SK-N-SH (cell line): Measurements from ENCODE around the gene KCNE3. TPM values are rescaled to one million over a fixed set of nuclear protein-coding genes. Genes with fewer than 3 reads are reported as not detected.
"Not testable (repeated sequence)": the region's sequence is repeated elsewhere in the genome, so short reads cannot be mapped to it uniquely, and the experiment has no call there.

Source experiments
- CTCF ChIA-PET: fragments of 300-600, 350-600 bp; formaldehyde crosslinking; extraction: SDS; loops from one replicate; lab custom pipeline; 2021; lab: Yijun Ruan, JAX
- POLR2A ChIA-PET: fragments of 350-600 bp; sonication (Branson Sonifier 250); formaldehyde crosslinking; extraction: SDS; loops from one replicate; lab custom pipeline; 2020; ENCODE audit warnings: antibody characterized with exemption, inconsistent platforms; lab: Yijun Ruan, JAX
- DNase-seq: peaks from one replicate; pipeline ENCODE4 v3.0.0; 2012
- H2AFZ ChIP-seq: fragments of 200-600 bp; sonication (generic); 2 replicates; pipeline ENCODE4 v1.8.1; 2016; ENCODE audit warnings: antibody characterized with exemption, mild to moderate bottlenecking, low read depth
- H3F3A ChIP-seq: fragments of 200-600 bp; sonication (generic); replicated peaks from 2 replicates; pipeline ENCODE3; 2016; ENCODE audit warnings: antibody characterized with exemption, mild to moderate bottlenecking; ENCODE audit not compliant: insufficient read depth
- H3K27ac ChIP-seq, 2 experiments: fragments of 200-500 bp in 1 of 2; fragments of 200-600 bp in 1 of 2; sonication (Bioruptor generic) in 1 of 2; sonication (generic), shearing (Covaris generic) in 1 of 2; 2 replicates each; pipeline versions ENCODE4 v1.5.1 to v1.6.1; 2014 to 2016; ENCODE audit warnings: low read depth in 2 of 2, inconsistent platforms in 1 of 2, low read length in 1 of 2, mild to moderate bottlenecking in 1 of 2, mixed read lengths in 1 of 2
- H3K27me3 ChIP-seq: fragments of 200-600 bp; sonication (generic), shearing (Covaris generic); 2 replicates; pipeline ENCODE4 v1.6.1; 2016; ENCODE audit warnings: mixed run types; ENCODE audit not compliant: insufficient read depth
- H3K36me3 ChIP-seq, 2 experiments: fragments of 200-500 bp in 1 of 2; fragments of 200-600 bp in 1 of 2; sonication (Bioruptor generic) in 1 of 2; sonication (generic) in 1 of 2; replicated peaks in 1 of 2; 2 replicates each; pipeline versions ENCODE3 to v1.5.1; 2014 to 2016; ENCODE audit warnings: low read length in 1 of 2, mild to moderate bottlenecking in 1 of 2; ENCODE audit not compliant: insufficient read depth in 2 of 2, control insufficient read depth in 1 of 2
- H3K4me1 ChIP-seq, 2 experiments: fragments of 200-500 bp in 1 of 2; fragments of 200-600 bp in 1 of 2; sonication (Bioruptor generic) in 1 of 2; sonication (generic), shearing (Covaris generic) in 1 of 2; 2 replicates each; pipeline versions ENCODE4 v1.5.1 to v1.6.1; 2014 to 2016; ENCODE audit warnings: low read depth in 1 of 2, low read length in 1 of 2, mixed run types in 1 of 2; ENCODE audit not compliant: insufficient read depth in 2 of 2, control insufficient read depth in 1 of 2
- H3K4me2 ChIP-seq: fragments of 200-600 bp; sonication (generic), shearing (Covaris generic); 2 replicates; pipeline ENCODE4 v1.6.1; 2017; ENCODE audit warnings: mixed run types
- H3K4me3 ChIP-seq, 2 experiments: fragments of 200-500 bp in 1 of 2; fragments of 200-600 bp in 1 of 2; sonication (Bioruptor generic) in 1 of 2; sonication (generic), shearing (Covaris generic) in 1 of 2; 2 replicates each; pipeline versions ENCODE4 v1.5.1 to v1.8.1; 2014 to 2016; ENCODE audit warnings: low read depth in 2 of 2, inconsistent platforms in 1 of 2, low read length in 1 of 2, mild to moderate bottlenecking in 1 of 2, mixed read lengths in 1 of 2, moderate library complexity in 1 of 2
- H3K79me2 ChIP-seq: fragments of 200-600 bp; sonication (generic); 2 replicates; pipeline ENCODE4 v1.8.1; 2017; ENCODE audit warnings: mild to moderate bottlenecking; ENCODE audit not compliant: insufficient read depth
- H3K9ac ChIP-seq: fragments of 200-600 bp; sonication (generic); 2 replicates; pipeline ENCODE4 v1.6.1; 2017; ENCODE audit warnings: mixed run types
- H3K9me2 ChIP-seq: fragments of 200-600 bp; sonication (generic); 2 replicates; pipeline ENCODE4 v1.6.1; 2017; ENCODE audit warnings: mixed run types
- H3K9me3 ChIP-seq: fragments of 200-600 bp; sonication (generic); 2 replicates; pipeline ENCODE4 v1.6.1; 2017; ENCODE audit warnings: mixed run types, mild to moderate bottlenecking, moderate library complexity
- H4K20me1 ChIP-seq: fragments of 200-600 bp; sonication (generic); 2 replicates; pipeline ENCODE4 v1.6.1; 2017; ENCODE audit warnings: mild to moderate bottlenecking, mixed run types; ENCODE audit not compliant: insufficient read depth
- FOSL2 ChIP-seq: IDR thresholded peaks from 2 replicates; pipeline ENCODE4 v1.4.0; 2012; ENCODE audit warnings: low read depth, mild to moderate bottlenecking, moderate library complexity, borderline replicate concordance
- GABPA ChIP-seq: IDR thresholded peaks from 2 replicates; pipeline ENCODE4 v1.4.0; 2012; ENCODE audit warnings: low read depth, mild to moderate bottlenecking
- MEF2A ChIP-seq: IDR thresholded peaks from 2 replicates; pipeline ENCODE4 v1.4.0; 2012; ENCODE audit warnings: low read depth, borderline replicate concordance
- MXI1 ChIP-seq: IDR thresholded peaks from 2 replicates; pipeline ENCODE4 v1.6.1; 2012; ENCODE audit warnings: mild to moderate bottlenecking, low read depth, low read length, improper control_type of control experiment
- POLR2AphosphoS5 ChIP-seq: IDR thresholded peaks from 2 replicates; pipeline ENCODE4 v1.6.1; 2012; ENCODE audit warnings: low read depth, low read length
- RAD21 ChIP-seq: IDR thresholded peaks from 2 replicates; pipeline ENCODE4 v1.6.1; 2012; ENCODE audit warnings: mild to moderate bottlenecking, low read length
- RFX5 ChIP-seq: IDR thresholded peaks from 2 replicates; pipeline ENCODE4 v1.6.1; 2012; ENCODE audit warnings: mild to moderate bottlenecking, improper control_type of control experiment, low read length
- SMC3 ChIP-seq: IDR thresholded peaks from 2 replicates; pipeline ENCODE4 v1.6.1; 2012; ENCODE audit warnings: low read depth, low read length, improper control_type of control experiment
- TAF1 ChIP-seq: IDR thresholded peaks from 2 replicates; pipeline ENCODE4 v1.6.1; 2012; ENCODE audit warnings: low read depth, mild to moderate bottlenecking, low read length, moderate library complexity, borderline replicate concordance
- YY1 ChIP-seq: IDR thresholded peaks from 2 replicates; pipeline ENCODE4 v1.4.0; 2012; ENCODE audit warnings: low read depth, mild to moderate bottlenecking
- WGBS: methylation state at CpG from one replicate; pipeline ENCODE4 v1.1.6; 2017; ENCODE audit warnings: low lambda C conversion rate; 5-methylcytosine and 5-hydroxymethylcytosine counted together
- polyA plus RNA-seq, 3 experiments: library from polyadenylated mRNA; depleted of rRNA; stranded (reverse); fragments of >200 nt; gene quantifications; 2 replicates each; pipeline ENCODE4 v1.2.3, GENCODE V29; 2012
- TF ChIP-seq, protein P1 (sequence below): IDR thresholded peaks from 2 replicates; pipeline ENCODE4 v1.6.1; 2012; ENCODE audit warnings: mild to moderate bottlenecking, low read depth, low read length, moderate library complexity
- TF ChIP-seq, protein P2 (sequence below): IDR thresholded peaks from 2 replicates; pipeline ENCODE4 v1.4.0; 2012; ENCODE audit warnings: low read depth
- TF ChIP-seq, protein P3 (sequence below): fragments of 150-350 bp; IDR thresholded peaks from 2 replicates; pipeline ENCODE4 v1.6.1; 2017; ENCODE audit warnings: antibody characterized with exemption, low read length, low read depth, borderline replicate concordance
- TF ChIP-seq, protein P4 (sequence below): fragments of 200-600 bp; sonication (generic); IDR thresholded peaks from 2 replicates; pipeline ENCODE4 v1.6.1; 2017; ENCODE audit warnings: antibody characterized with exemption, mild to moderate bottlenecking, moderate library complexity

KCNE3 gene
- polyA plus RNA-seq, 1 of the 3 experiments (the other 2 are of a cell fraction): not detected

DNA sequence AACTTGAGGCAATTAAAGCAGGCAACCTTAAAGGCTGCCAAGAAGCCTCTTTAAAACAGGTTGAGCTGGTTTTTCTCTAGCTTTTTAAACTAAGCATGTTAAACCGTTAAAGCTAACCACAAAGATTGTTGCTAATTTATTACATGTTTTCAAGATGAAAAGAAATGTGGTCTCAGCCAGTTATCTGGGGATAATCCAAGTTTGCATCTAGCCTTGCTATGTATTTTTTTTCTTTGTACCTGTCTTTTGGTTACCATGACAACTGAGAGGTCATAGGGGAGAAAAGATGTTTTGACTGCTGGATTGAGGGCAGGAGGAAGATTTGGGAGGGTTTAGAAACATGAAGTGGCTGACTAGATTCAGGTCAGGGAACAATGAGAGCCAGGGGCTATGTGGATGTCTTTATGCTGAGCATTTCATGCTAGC lies 50.0 kb downstream of the KCNE3 start:
- Histone ChIP-seq H4K20me1 (no peaks in the 10 kb centered on the region), H3K9me3 (no peaks in the 10 kb centered on the region), H3K4me1 (peaks cover 0 to 18% of the 10 kb centered on the region in 2 experiments; a peak in 3 of 4 replicates), H3K9ac (no peak overlapping the region), H3K27me3 (no peaks in the 10 kb centered on the region), H3K9me2 (no peaks in the 10 kb centered on the region), H3K27ac (peak overlapping the region in 1 of 2 experiments; percentile 93; a peak in 2 of 4 replicates), H3K79me2 (no peaks in the 10 kb centered on the region), H3K4me3 (no peak overlapping the region), H3K4me2 (no peak overlapping the region), H3K36me3 (no peaks in the 10 kb centered on the region), H3F3A (peaks cover 13% of the 10 kb centered on the region), H2AFZ (no peak overlapping the region)
- WGBS: 47% methylated on average over 1 of the region's 1 CpG
- TF ChIP-seq, protein P1, sequence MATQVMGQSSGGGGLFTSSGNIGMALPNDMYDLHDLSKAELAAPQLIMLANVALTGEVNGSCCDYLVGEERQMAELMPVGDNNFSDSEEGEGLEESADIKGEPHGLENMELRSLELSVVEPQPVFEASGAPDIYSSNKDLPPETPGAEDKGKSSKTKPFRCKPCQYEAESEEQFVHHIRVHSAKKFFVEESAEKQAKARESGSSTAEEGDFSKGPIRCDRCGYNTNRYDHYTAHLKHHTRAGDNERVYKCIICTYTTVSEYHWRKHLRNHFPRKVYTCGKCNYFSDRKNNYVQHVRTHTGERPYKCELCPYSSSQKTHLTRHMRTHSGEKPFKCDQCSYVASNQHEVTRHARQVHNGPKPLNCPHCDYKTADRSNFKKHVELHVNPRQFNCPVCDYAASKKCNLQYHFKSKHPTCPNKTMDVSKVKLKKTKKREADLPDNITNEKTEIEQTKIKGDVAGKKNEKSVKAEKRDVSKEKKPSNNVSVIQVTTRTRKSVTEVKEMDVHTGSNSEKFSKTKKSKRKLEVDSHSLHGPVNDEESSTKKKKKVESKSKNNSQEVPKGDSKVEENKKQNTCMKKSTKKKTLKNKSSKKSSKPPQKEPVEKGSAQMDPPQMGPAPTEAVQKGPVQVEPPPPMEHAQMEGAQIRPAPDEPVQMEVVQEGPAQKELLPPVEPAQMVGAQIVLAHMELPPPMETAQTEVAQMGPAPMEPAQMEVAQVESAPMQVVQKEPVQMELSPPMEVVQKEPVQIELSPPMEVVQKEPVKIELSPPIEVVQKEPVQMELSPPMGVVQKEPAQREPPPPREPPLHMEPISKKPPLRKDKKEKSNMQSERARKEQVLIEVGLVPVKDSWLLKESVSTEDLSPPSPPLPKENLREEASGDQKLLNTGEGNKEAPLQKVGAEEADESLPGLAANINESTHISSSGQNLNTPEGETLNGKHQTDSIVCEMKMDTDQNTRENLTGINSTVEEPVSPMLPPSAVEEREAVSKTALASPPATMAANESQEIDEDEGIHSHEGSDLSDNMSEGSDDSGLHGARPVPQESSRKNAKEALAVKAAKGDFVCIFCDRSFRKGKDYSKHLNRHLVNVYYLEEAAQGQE: no peak
- TF ChIP-seq GABPA (no peak), TAF1 (no peak), RAD21 (no peak), YY1 (no peak), FOSL2 (no peak), SMC3 (no peak), RFX5 (no peak), MEF2A (no peak), POLR2AphosphoS5 (no peak), MXI1 (no peak)
- TF ChIP-seq, protein P2, sequence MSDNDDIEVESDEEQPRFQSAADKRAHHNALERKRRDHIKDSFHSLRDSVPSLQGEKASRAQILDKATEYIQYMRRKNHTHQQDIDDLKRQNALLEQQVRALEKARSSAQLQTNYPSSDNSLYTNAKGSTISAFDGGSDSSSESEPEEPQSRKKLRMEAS: no peak
- TF ChIP-seq, protein P3, sequence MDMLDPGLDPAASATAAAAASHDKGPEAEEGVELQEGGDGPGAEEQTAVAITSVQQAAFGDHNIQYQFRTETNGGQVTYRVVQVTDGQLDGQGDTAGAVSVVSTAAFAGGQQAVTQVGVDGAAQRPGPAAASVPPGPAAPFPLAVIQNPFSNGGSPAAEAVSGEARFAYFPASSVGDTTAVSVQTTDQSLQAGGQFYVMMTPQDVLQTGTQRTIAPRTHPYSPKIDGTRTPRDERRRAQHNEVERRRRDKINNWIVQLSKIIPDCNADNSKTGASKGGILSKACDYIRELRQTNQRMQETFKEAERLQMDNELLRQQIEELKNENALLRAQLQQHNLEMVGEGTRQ: no peak
- TF ChIP-seq, protein P4, sequence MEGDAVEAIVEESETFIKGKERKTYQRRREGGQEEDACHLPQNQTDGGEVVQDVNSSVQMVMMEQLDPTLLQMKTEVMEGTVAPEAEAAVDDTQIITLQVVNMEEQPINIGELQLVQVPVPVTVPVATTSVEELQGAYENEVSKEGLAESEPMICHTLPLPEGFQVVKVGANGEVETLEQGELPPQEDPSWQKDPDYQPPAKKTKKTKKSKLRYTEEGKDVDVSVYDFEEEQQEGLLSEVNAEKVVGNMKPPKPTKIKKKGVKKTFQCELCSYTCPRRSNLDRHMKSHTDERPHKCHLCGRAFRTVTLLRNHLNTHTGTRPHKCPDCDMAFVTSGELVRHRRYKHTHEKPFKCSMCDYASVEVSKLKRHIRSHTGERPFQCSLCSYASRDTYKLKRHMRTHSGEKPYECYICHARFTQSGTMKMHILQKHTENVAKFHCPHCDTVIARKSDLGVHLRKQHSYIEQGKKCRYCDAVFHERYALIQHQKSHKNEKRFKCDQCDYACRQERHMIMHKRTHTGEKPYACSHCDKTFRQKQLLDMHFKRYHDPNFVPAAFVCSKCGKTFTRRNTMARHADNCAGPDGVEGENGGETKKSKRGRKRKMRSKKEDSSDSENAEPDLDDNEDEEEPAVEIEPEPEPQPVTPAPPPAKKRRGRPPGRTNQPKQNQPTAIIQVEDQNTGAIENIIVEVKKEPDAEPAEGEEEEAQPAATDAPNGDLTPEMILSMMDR: no peak
- ChIA-PET CTCF (no interaction called here), POLR2A (no interaction called here)
- no peak for DNase-seq

DNA sequence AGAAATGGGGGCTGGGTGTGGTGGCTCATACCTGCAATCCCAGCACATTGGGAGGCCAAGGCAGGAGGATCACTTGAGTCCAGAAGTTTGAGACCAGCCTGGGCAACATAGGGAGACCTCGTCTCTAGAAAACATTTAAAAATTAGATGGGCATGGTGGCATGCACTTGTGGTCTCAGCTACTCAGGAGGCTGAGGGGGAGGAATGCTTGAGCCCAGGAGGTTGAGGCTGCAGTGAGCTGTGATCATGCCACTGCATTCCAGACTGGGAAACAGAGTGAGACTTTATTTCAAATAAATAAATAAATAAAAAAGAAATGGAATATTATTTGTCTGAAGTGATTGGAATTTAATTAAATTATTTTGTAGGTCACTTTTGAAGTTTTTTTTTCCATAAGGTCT lies 50.4 kb downstream of the KCNE3 start:
- 100% methylated on average over 1 of the region's 1 CpG for WGBS
- peaks cover 13% of the 10 kb centered on the region for H3F3A ChIP-seq
- peaks cover 0 to 18% of the 10 kb centered on the region in 2 experiments; a peak in 3 of 4 replicates for H3K4me1 ChIP-seq
- H3K4me3 ChIP-seq, H3K36me3 ChIP-seq, H3K9me3 ChIP-seq, H3K27me3 ChIP-seq, H3K79me2 ChIP-seq, CTCF ChIA-PET, H3K9ac ChIP-seq, H3K9me2 ChIP-seq, H2AFZ ChIP-seq, H4K20me1 ChIP-seq, DNase-seq, H3K27ac ChIP-seq, POLR2A ChIA-PET, H3K4me2 ChIP-seq: not testable (repeated sequence)
